Esophagus squamous epithelium (tissue), 5 donors: ENCODE data around the gene MAGOH. TPM values are rescaled to one million over a fixed set of nuclear protein-coding genes. Genes with fewer than 3 reads are reported as not detected.

Experiments
- DNase-seq: peaks from one replicate; lab custom pipeline; 2025; lab: John Stamatoyannopoulos, UW
- H3K27ac ChIP-seq, 4 donors: fragments of 200-600 bp; sonication (generic); one replicate each; pipeline ENCODE4 v1.5.1; 2016 to 2019; ENCODE audit warnings: mild to moderate bottlenecking in 1 of 4
- H3K27me3 ChIP-seq, 4 donors: fragments of 200-600 bp; sonication (generic); 1 replicate in 3 of 4; 2 replicates in 1 of 4; pipeline versions ENCODE4 v1.5.1 to v1.6.0; 2017 to 2021; ENCODE audit warnings: antibody characterized with exemption in 1 of 4
- H3K36me3 ChIP-seq, 3 donors: fragments of 200-600 bp; sonication (generic); one replicate each; pipeline ENCODE4 v1.5.1; 2016 to 2019
- H3K4me1 ChIP-seq, 3 donors: fragments of 200-600 bp; sonication (generic); one replicate each; pipeline ENCODE4 v1.5.1; 2017 to 2019
- H3K4me3 ChIP-seq, 4 donors: fragments of 200-600 bp; sonication (generic); 1 replicate in 3 of 4; 2 replicates in 1 of 4; pipeline ENCODE4 v1.5.1; 2016 to 2019; ENCODE audit warnings: mild to moderate bottlenecking in 2 of 4, moderate library complexity in 1 of 4
- H3K9me3 ChIP-seq, 3 donors: fragments of 200-600 bp; sonication (generic); one replicate each; pipeline ENCODE4 v1.5.1; 2016 to 2019
- POLR2A ChIP-seq, 4 donors: fragments of 450-650 bp; IDR thresholded peaks; one replicate each; pipeline ENCODE4 v1.6.1; 2017; ENCODE audit warnings: antibody characterized with exemption in 4 of 4, mild to moderate bottlenecking in 4 of 4, moderate library complexity in 3 of 4
- WGBS, 2 donors: methylation state at CpG; one replicate each; pipeline ENCODE4 v1.1.5; 2018; 5-methylcytosine and 5-hydroxymethylcytosine counted together
- intact Hi-C: fragments of 100-400 bp; cut with DNase I; formaldehyde crosslinking; loops from one replicate; pipeline ENCODE4 v1.15.0; 2022
- total RNA-seq, 4 donors: library from RNA; depleted of rRNA; stranded (reverse); fragments of >200 nt; gene quantifications; one replicate each; pipeline ENCODE4 v1.1.0, GENCODE V29; 2016
- TF ChIP-seq, protein P1 (sequence below), 6 experiments: fragments of 450-650 bp in 4 of 6; fragments of 200-600 bp in 2 of 6; sonication (generic) in 2 of 6; IDR thresholded peaks; one replicate each; pipeline ENCODE4 v1.5.1; 2016 to 2019; ENCODE audit warnings: antibody characterized with exemption in 6 of 6, mild to moderate bottlenecking in 4 of 6, moderate library complexity in 4 of 6
- donor health status: DM: yes; HTN: yes; CAD: no.

MAGOH gene
- total RNA-seq, 4 donors from 2014 or later, result 27.6 to 52.7 (median 41.8) TPM

DNA sequence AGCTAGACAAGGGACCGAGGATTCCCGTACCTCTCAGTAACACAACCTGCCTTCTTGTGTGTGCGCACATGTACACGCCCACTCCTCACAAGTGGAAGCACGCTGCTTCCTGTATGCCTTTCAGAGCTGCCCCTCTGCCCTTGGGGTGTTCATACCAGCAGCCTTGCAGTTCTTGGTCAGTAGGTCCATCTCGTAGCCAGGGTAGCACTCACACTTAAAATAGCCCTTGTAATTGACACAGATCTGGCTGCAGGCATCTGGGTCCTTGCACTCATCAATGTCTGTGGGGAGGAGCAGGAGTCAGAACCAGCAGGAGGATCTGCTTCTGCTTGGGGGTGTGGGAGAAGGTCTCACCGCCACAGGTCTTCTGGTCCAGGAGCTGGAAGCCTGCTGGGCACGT, 32.6 kb upstream of the MAGOH start:
- intact Hi-C loops, result no loop called here
- WGBS, 2 donors, result 78 to 100% methylated on average over 1 to 6 of the region's 8 CpGs
- Histone ChIP-seq H3K36me3 (peaks cover 0 to 31% (median 0%) of the 10 kb centered on the region in 3 donors), H3K27ac (no peak overlapping the region), H3K27me3 (no peaks in the 10 kb centered on the region), H3K4me3 (no peak overlapping the region), H3K4me1 (peaks cover 5 to 33% (median 14%) of the 10 kb centered on the region in 3 donors), H3K9me3 (no peaks in the 10 kb centered on the region)
- DNase-seq, result no peak
- TF ChIP-seq, protein P1, sequence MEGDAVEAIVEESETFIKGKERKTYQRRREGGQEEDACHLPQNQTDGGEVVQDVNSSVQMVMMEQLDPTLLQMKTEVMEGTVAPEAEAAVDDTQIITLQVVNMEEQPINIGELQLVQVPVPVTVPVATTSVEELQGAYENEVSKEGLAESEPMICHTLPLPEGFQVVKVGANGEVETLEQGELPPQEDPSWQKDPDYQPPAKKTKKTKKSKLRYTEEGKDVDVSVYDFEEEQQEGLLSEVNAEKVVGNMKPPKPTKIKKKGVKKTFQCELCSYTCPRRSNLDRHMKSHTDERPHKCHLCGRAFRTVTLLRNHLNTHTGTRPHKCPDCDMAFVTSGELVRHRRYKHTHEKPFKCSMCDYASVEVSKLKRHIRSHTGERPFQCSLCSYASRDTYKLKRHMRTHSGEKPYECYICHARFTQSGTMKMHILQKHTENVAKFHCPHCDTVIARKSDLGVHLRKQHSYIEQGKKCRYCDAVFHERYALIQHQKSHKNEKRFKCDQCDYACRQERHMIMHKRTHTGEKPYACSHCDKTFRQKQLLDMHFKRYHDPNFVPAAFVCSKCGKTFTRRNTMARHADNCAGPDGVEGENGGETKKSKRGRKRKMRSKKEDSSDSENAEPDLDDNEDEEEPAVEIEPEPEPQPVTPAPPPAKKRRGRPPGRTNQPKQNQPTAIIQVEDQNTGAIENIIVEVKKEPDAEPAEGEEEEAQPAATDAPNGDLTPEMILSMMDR (IDR thresholded peaks at IDR 0.05), result no peak
- no peak for TF ChIP-seq POLR2A (IDR thresholded peaks at IDR 0.05)

DNA sequence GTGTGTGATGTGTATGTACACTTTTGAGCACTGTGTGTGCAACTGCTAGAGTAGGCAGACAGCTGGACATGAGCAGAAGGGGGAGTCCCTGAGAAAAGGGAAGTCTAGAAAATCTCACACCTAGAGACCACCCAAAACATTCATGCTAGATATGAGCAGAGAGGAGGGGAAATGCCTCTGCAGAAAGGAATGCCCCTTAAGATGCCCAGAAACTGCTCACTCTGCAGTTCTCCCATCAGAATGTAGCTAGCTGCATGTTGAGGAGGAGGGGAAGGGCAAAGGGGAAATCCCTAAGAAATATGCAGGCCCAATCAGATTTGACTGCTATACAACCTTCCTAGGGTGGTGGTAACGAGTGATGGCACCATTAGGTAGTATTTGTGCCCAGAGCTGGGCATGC, 31.8 kb upstream of the MAGOH start:
- H3K9me3 ChIP-seq, result no peaks in the 10 kb centered on the region
- peaks cover 5 to 29% (median 14%) of the 10 kb centered on the region in 3 donors for H3K4me1 ChIP-seq
- H3K4me3 ChIP-seq, result no peak overlapping the region
- WGBS, 2 donors, result 25 to 48% methylated on average over 1 of the region's 1 CpG
- H3K27ac ChIP-seq, result no peak overlapping the region
- intact Hi-C loops, result no loop called here
- TF ChIP-seq POLR2A (IDR thresholded peaks at IDR 0.05), result no peak
- DNase-seq, result no peak
- no peaks in the 10 kb centered on the region for H3K27me3 ChIP-seq
- peaks cover 0 to 34% (median 0%) of the 10 kb centered on the region in 3 donors for H3K36me3 ChIP-seq

DNA sequence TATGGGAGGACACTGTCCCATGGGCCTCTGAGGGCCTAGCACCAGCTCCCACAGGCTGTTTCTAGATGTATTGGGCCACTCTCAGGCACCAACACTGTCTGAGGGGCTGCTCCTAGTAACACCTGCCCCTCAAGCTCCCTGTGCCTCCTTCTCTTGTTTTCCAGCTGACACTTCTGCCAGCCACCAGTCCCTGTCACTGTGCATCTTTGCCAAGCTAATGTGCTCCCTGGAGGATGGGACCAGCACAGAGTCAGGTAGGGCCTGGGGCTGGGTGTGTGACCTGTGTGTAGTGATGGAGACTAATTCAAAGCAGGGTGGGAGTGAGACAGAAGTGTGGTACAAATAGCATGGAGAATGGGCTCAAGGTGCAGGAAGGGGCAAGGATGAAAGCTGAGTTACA, 29.4 kb upstream of the MAGOH start:
- Histone ChIP-seq H3K27me3 (no peaks in the 10 kb centered on the region), H3K4me3 (no peak overlapping the region), H3K36me3 (peaks cover 0 to 57% (median 10%) of the 10 kb centered on the region in 3 donors), H3K4me1 (peaks cover 0 to 6% (median 3%) of the 10 kb centered on the region in 3 donors), H3K9me3 (no peaks in the 10 kb centered on the region), H3K27ac (no peak overlapping the region)
- TF ChIP-seq POLR2A (IDR thresholded peaks at IDR 0.05), result no peak
- TF ChIP-seq, protein P1 (IDR thresholded peaks at IDR 0.05), result no peak
- intact Hi-C loops, result no loop called here
- DNase-seq, result no peak

DNA sequence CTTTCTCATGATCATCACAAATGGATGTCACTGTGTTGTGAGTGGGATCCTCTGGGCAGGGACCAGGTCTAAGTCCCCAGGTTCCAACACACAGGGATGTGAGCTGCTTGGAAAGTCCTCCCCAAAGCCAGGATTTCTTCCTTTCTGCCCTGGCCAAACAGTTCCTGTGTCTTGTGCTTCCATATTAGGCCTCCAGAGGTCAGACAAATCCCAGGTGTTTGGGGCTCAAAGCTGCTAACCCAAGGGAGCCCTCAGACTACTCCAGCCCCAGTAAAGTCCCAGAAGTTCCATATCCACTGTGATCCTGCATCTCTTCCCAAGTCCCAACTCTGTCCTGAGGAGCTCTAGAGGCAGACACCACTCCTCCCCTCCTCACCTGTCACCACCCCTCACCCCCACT, 27.7 kb upstream of the MAGOH start:
- peaks cover 0 to 69% (median 17%) of the 10 kb centered on the region in 3 donors for H3K36me3 ChIP-seq
- H3K4me3 ChIP-seq, result no peak overlapping the region
- no peak for TF ChIP-seq POLR2A (IDR thresholded peaks at IDR 0.05)
- TF ChIP-seq, protein P1 (IDR thresholded peaks at IDR 0.05), result peak in 3 of 6 experiments; percentile 11 to 45 (median 17)
- no peak overlapping the region for H3K27ac ChIP-seq
- no peak for DNase-seq
- H3K4me1 ChIP-seq, result no peaks in the 10 kb centered on the region
- no peaks in the 10 kb centered on the region for H3K9me3 ChIP-seq
- H3K27me3 ChIP-seq, result no peaks in the 10 kb centered on the region
- intact Hi-C loops, result no loop called here

DNA sequence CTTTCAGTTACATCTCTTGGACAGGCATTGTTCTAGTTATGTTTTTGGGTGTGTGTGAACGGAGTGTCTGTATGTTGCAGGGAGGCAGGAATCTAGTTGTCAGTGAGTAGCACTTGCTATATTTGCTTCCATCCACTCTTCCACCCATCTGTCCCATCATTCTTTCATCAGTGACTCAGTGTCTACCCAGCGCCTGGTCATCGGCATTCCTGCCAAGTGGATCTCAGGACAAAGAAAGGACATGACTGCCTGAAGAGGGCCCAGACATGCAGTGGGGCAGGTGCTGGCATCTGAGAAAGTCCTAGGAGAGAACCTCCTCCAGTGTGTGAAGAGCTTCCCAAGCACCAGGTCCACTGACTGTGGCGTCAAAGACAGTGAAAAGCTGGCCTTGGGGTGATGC, 27.3 kb upstream of the MAGOH start:
- 83 to 90% methylated on average over 3 to 4 of the region's 4 CpGs for WGBS, 2 donors
- Histone ChIP-seq H3K36me3 (peaks cover 0 to 69% (median 19%) of the 10 kb centered on the region in 3 donors), H3K9me3 (no peaks in the 10 kb centered on the region), H3K4me1 (no peaks in the 10 kb centered on the region), H3K4me3 (no peak overlapping the region), H3K27me3 (no peaks in the 10 kb centered on the region), H3K27ac (no peak overlapping the region)
- no peak for DNase-seq
- intact Hi-C loops, result no loop called here
- TF ChIP-seq, protein P1 (IDR thresholded peaks at IDR 0.05), result no peak
- no peak for TF ChIP-seq POLR2A (IDR thresholded peaks at IDR 0.05)

DNA sequence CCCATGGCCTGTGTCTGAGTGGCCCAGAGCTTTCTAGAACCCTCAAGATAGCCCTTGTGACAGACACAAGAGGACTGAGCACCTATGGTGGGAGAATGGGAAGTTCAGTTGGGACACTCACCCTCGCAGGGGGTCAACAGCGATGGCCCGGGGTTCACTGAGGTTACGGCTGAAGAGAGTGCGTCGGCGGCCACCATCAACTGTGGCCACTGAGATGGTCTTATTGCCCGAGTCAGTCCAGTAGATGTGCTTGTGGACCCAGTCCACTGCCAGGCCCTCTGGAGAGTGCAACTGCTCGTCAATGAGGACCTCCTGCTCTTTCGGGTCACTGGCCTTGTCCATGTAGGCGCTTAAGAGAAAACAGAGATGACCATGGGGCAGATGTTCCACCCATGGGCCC, 25.7 kb upstream of the MAGOH start:
- no peak for DNase-seq
- Histone ChIP-seq H3K27me3 (no peaks in the 10 kb centered on the region), H3K36me3 (peaks cover 0 to 85% (median 19%) of the 10 kb centered on the region in 3 donors), H3K27ac (no peak overlapping the region), H3K9me3 (no peaks in the 10 kb centered on the region), H3K4me1 (no peaks in the 10 kb centered on the region), H3K4me3 (no peak overlapping the region)
- TF ChIP-seq, protein P1 (IDR thresholded peaks at IDR 0.05), result no peak
- TF ChIP-seq POLR2A (IDR thresholded peaks at IDR 0.05), result no peak
- intact Hi-C loops, result no loop called here
- WGBS, 2 donors, result 100% methylated on average over 3 to 7 of the region's 11 CpGs
